Measurements from ENCODE around the gene IL1RL1.

IL1RL1 gene

GRCh38 chr2:102294802-102295489 is 16.4 kb upstream of the IL1RL1 start:
- H3K4me1 ChIP-seq (ENCODE audit: control insufficient read depth, insufficient read depth, low read length) = peaks cover 13% of the 10 kb centered on the region
- H3K9me3 ChIP-seq (replicated peaks; ENCODE audit: low read length) = no peaks in the 10 kb centered on the region
- H3K4me2 ChIP-seq (ENCODE audit: low read length) = no peak overlapping the region
- no peaks in the 10 kb centered on the region for H3K36me3 ChIP-seq (ENCODE audit: insufficient read depth, low read length)
- H3K4me3 ChIP-seq (ENCODE audit: low read length) = no peak overlapping the region
- peaks cover 13% of the 10 kb centered on the region for H3K27me3 ChIP-seq (ENCODE audit: control insufficient read depth, insufficient read depth, low read length)
- H3K9ac ChIP-seq (ENCODE audit: low read depth, low read length) = no peak overlapping the region

- H3K4me3 ChIP-seq (ENCODE audit: low read length) = no peak overlapping the region
- H3K36me3 ChIP-seq (ENCODE audit: insufficient read depth, low read length) = no peaks in the 10 kb centered on the region
- H3K9ac ChIP-seq (ENCODE audit: low read depth, low read length) = no peak overlapping the region
- H3K27me3 ChIP-seq (ENCODE audit: control insufficient read depth, insufficient read depth, low read length) = peaks cover 13% of the 10 kb centered on the region
- H3K4me1 ChIP-seq (ENCODE audit: control insufficient read depth, insufficient read depth, low read length) = peaks cover 13% of the 10 kb centered on the region
- no peaks in the 10 kb centered on the region for H3K9me3 ChIP-seq (replicated peaks; ENCODE audit: low read length)
- H3K4me2 ChIP-seq (ENCODE audit: low read length) = no peak overlapping the region
Observed at GRCh38 chr2:102295566-102295965, 15.8 kb upstream of the IL1RL1 start.

- H3K9ac ChIP-seq (ENCODE audit: low read depth, low read length) = no peak overlapping the region
- H3K4me1 ChIP-seq (ENCODE audit: control insufficient read depth, insufficient read depth, low read length) = peaks cover 13% of the 10 kb centered on the region
- H3K27me3 ChIP-seq (ENCODE audit: control insufficient read depth, insufficient read depth, low read length) = peaks cover 17% of the 10 kb centered on the region
Observed at GRCh38 chr2:102296449-102296848, 14.9 kb upstream of the IL1RL1 start.

DNA sequence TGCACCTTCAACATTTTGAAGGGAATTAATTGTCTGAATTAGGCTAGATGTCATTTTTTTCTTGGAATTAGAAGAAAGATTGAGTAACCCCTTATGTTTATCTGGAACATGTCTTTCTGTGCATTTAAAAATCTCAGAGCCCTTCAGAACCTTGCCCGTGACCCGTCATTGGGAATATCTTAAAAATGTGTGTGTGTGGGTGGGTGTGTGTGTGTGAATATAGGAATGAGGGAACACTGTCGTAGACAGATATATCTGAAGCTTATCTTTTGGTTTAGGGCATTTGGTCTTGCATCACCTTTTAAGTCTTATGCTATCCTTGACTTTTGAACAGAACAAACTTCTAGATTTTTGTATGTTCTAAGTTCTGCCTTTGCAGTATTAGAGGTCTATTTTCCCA is 13.5 kb upstream of the IL1RL1 start:
- Histone ChIP-seq H3K4me1 (ENCODE audit: control insufficient read depth, insufficient read depth, low read length) (peaks cover 13% of the 10 kb centered on the region), H3K36me3 (ENCODE audit: insufficient read depth, low read length) (no peaks in the 10 kb centered on the region), H3K9ac (ENCODE audit: low read depth, low read length) (no peak overlapping the region), H3K4me2 (ENCODE audit: low read length) (no peak overlapping the region), H3K27me3 (ENCODE audit: control insufficient read depth, insufficient read depth, low read length) (peaks cover 12% of the 10 kb centered on the region), H3K9me3 (replicated peaks; ENCODE audit: low read length) (no peaks in the 10 kb centered on the region), H3K4me3 (ENCODE audit: low read length) (no peak overlapping the region)

More at GRCh38 chr2:102296449-102296848, 14.9 kb upstream of the IL1RL1 start:
- Histone ChIP-seq H3K4me2 (ENCODE audit: low read length) (no peak overlapping the region), H3K36me3 (ENCODE audit: insufficient read depth, low read length) (no peaks in the 10 kb centered on the region), H3K9me3 (replicated peaks; ENCODE audit: low read length) (no peaks in the 10 kb centered on the region), H3K4me3 (ENCODE audit: low read length) (no peak overlapping the region)

DNA sequence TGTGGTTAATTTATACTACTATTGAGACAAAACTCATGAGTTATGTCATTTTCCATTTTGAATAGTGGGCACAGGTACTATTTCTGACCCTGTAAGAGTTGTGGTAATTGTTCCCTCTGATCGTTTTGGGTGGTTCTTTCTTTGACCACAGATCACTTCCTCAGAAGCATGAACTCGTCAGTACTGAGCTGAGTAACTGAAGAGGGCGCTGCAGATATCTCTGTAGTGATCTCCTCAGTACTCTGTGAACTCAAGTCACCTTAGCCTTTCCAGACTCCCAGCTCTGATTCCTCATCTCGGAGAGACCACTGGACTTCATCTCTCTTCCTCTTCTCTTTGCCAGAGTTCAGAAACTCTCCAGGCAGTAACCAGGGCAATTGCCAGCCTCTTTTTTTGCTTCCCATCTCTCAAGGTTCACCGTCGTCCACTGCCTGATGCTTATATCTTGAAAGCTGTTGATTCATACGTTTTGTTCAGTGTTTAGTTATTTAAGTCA is 9.4 kb upstream of the IL1RL1 start:
- peaks cover 16% of the 10 kb centered on the region for H3K4me1 ChIP-seq (ENCODE audit: control insufficient read depth, insufficient read depth, low read length)

DNA sequence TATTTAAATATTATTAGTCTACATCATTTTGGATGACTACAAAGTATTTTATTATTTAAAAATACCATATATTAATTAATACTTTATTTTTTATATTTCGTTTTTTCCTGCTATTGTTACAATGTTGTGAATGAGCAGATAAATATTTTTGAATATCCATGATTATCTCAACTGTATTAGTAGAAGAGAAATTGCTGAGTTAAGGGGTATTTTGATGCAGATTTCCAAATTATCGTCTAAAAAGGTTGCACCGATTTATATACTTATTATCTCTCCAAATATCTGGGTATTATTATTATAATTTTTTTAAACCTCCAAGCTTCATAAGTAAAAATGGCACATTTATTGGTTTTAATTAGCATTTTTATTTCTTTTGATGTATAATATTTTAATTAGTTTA is 8.9 kb upstream of the IL1RL1 start:
- peaks cover 13% of the 10 kb centered on the region for H3K27me3 ChIP-seq (ENCODE audit: control insufficient read depth, insufficient read depth, low read length)

More for the DNA sequence above, 9.4 kb upstream of the IL1RL1 start:
- Histone ChIP-seq H3K4me3 (ENCODE audit: low read length) (no peak overlapping the region), H3K27me3 (ENCODE audit: control insufficient read depth, insufficient read depth, low read length) (peaks cover 13% of the 10 kb centered on the region), H3K4me2 (ENCODE audit: low read length) (no peak overlapping the region), H3K9ac (ENCODE audit: low read depth, low read length) (no peak overlapping the region), H3K9me3 (replicated peaks; ENCODE audit: low read length) (no peaks in the 10 kb centered on the region), H3K36me3 (ENCODE audit: insufficient read depth, low read length) (no peaks in the 10 kb centered on the region)

GRCh38 chr2:102303589-102303988 is 7.8 kb upstream of the IL1RL1 start:
- Histone ChIP-seq H3K27me3 (ENCODE audit: control insufficient read depth, insufficient read depth, low read length) (peaks cover 13% of the 10 kb centered on the region), H3K4me3 (ENCODE audit: low read length) (no peak overlapping the region), H3K9ac (ENCODE audit: low read depth, low read length) (no peak overlapping the region), H3K9me3 (replicated peaks; ENCODE audit: low read length) (no peaks in the 10 kb centered on the region), H3K36me3 (ENCODE audit: insufficient read depth, low read length) (no peaks in the 10 kb centered on the region), H3K4me1 (ENCODE audit: control insufficient read depth, insufficient read depth, low read length) (peaks cover 16% of the 10 kb centered on the region), H3K4me2 (ENCODE audit: low read length) (no peak overlapping the region)

More for the DNA sequence above, 8.9 kb upstream of the IL1RL1 start:
- no peak overlapping the region for H3K4me3 ChIP-seq (ENCODE audit: low read length)
- no peak overlapping the region for H3K4me2 ChIP-seq (ENCODE audit: low read length)
- H3K4me1 ChIP-seq (ENCODE audit: control insufficient read depth, insufficient read depth, low read length) = peaks cover 16% of the 10 kb centered on the region
- H3K36me3 ChIP-seq (ENCODE audit: insufficient read depth, low read length) = no peaks in the 10 kb centered on the region
- no peak overlapping the region for H3K9ac ChIP-seq (ENCODE audit: low read depth, low read length)
- H3K9me3 ChIP-seq (replicated peaks; ENCODE audit: low read length) = no peaks in the 10 kb centered on the region

DNA sequence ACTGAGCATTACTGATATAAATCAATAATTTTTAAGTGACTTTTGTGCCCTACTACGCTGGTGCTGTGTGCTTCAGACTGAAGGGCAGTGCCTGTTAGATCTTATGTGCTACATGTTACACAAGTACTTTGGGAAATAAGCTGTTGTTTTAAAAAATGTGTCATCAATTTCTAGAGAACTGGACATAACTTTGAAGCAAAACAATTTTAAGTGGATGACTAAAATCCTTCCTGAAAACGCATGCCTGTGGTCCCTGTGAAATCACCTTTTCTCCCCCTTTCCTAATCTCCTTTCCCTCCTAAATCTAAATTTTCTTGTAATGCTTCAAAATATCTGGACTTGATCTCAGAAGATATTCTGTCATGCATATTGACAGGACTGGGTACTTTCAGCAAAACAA is 7.1 kb upstream of the IL1RL1 start:
- no peak overlapping the region for H3K4me3 ChIP-seq (ENCODE audit: low read length)
- no peak overlapping the region for H3K9ac ChIP-seq (ENCODE audit: low read depth, low read length)
- peaks cover 16% of the 10 kb centered on the region for H3K4me1 ChIP-seq (ENCODE audit: control insufficient read depth, insufficient read depth, low read length)
- peaks cover 13% of the 10 kb centered on the region for H3K27me3 ChIP-seq (ENCODE audit: control insufficient read depth, insufficient read depth, low read length)
- no peaks in the 10 kb centered on the region for H3K36me3 ChIP-seq (ENCODE audit: insufficient read depth, low read length)
- no peak overlapping the region for H3K4me2 ChIP-seq (ENCODE audit: low read length)
- H3K9me3 ChIP-seq (replicated peaks; ENCODE audit: low read length) = no peaks in the 10 kb centered on the region

DNA sequence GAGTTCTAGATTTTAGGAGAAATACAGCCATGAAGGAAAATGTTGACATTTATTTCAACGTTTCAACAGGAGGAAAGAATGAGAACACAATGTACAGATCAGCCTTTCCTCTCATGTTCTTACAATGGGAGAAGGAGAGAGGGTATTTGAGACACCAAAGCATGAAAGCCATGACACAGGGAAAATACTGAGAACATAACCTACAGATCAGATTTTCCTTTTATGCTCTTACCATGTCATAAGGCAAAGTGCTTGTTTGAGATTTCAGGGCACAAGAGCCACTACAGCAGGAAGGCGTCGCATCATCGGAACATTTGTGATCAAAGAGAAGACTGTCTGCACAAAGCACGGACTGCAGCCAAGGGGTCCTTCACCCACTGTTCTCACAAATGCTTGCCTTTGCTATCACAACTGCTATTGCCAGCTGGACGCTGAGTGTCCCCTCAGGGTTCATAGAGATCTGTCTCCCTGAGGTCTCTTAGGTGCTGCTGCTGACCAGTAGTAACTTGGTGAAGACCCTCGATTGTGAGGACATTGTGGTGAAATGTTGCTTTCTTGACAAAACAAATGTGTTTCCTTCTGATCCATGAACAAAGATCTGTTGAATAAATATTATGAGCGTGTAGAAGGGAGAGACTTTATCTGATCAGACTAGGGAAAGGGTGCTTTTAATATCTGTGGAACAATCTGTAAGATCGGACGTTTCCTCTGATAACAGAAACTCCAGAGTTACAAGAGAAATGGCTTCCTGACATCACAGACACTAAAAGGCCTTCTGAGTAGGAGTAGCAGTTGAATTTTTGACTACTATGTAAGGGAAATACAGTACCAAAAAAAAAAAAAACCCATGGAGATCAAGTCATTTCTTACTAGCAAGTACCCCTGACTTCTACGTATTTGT is 6.4 kb upstream of the IL1RL1 start:
- no peak overlapping the region for H3K4me2 ChIP-seq (ENCODE audit: low read length)
- peaks cover 16% of the 10 kb centered on the region for H3K4me1 ChIP-seq (ENCODE audit: control insufficient read depth, insufficient read depth, low read length)
- no peaks in the 10 kb centered on the region for H3K9me3 ChIP-seq (replicated peaks; ENCODE audit: low read length)
- no peaks in the 10 kb centered on the region for H3K36me3 ChIP-seq (ENCODE audit: insufficient read depth, low read length)
- no peak overlapping the region for H3K9ac ChIP-seq (ENCODE audit: low read depth, low read length)
- H3K4me3 ChIP-seq (ENCODE audit: low read length) = no peak overlapping the region
- H3K27me3 ChIP-seq (ENCODE audit: control insufficient read depth, insufficient read depth, low read length) = peaks cover 13% of the 10 kb centered on the region

- no peaks in the 10 kb centered on the region for H3K9me3 ChIP-seq (replicated peaks; ENCODE audit: low read length)
- no peak overlapping the region for H3K4me3 ChIP-seq (ENCODE audit: low read length)
- H3K36me3 ChIP-seq (ENCODE audit: insufficient read depth, low read length) = no peaks in the 10 kb centered on the region
- peaks cover 16% of the 10 kb centered on the region for H3K4me1 ChIP-seq (ENCODE audit: control insufficient read depth, insufficient read depth, low read length)
- no peak overlapping the region for H3K9ac ChIP-seq (ENCODE audit: low read depth, low read length)
- peaks cover 9% of the 10 kb centered on the region for H3K27me3 ChIP-seq (ENCODE audit: control insufficient read depth, insufficient read depth, low read length)
- no peak overlapping the region for H3K4me2 ChIP-seq (ENCODE audit: low read length)
Observed at GRCh38 chr2:102306125-102306524, 5.2 kb upstream of the IL1RL1 start.

GRCh38 chr2:102313025-102313424 is 1.7 kb downstream of the IL1RL1 start:
- peak overlapping the region; percentile 24 for H3K9ac ChIP-seq (ENCODE audit: low read depth, low read length)
- peak overlapping the region; percentile 46 for H3K4me2 ChIP-seq (ENCODE audit: low read length)
- H3K4me1 ChIP-seq (ENCODE audit: control insufficient read depth, insufficient read depth, low read length) = peaks cover 18% of the 10 kb centered on the region
- H3K9me3 ChIP-seq (replicated peaks; ENCODE audit: low read length) = no peaks in the 10 kb centered on the region
- H3K4me3 ChIP-seq (ENCODE audit: low read length) = no peak overlapping the region
- H3K27me3 ChIP-seq (ENCODE audit: control insufficient read depth, insufficient read depth, low read length) = peaks cover 9% of the 10 kb centered on the region
- no peaks in the 10 kb centered on the region for H3K36me3 ChIP-seq (ENCODE audit: insufficient read depth, low read length)
